NCI-H345 treated with DMSO at 0.1 percent for 48 hours (cell line): ENCODE data around the gene NELFB.

Experiments used
- DNase-seq: peaks from one replicate; lab custom pipeline; 2025; ENCODE audit not compliant: unreplicated experiment; lab: John Stamatoyannopoulos, UW

Gene NELFB

GRCh38 chr9:137280474-137281344 is 25.6 kb downstream of the NELFB start:
- no peak for DNase-seq

GRCh38 chr9:137281345-137282116 is 26.4 kb downstream of the NELFB start:
- no peak for DNase-seq

GRCh38 chr9:137286975-137287383 is 31.9 kb downstream of the NELFB start:
- peak; percentile 33 for DNase-seq

GRCh38 chr9:137293094-137293481 is 38.0 kb downstream of the NELFB start:
- DNase-seq: no peak

- DNase-seq: no peak
Observed at GRCh38 chr9:137293482-137294090, 38.5 kb downstream of the NELFB start.

GRCh38 chr9:137294091-137294680 is 39.1 kb downstream of the NELFB start:
- no peak for DNase-seq

GRCh38 chr9:137294681-137295237 is 39.6 kb downstream of the NELFB start:
- DNase-seq: no peak

- no peak for DNase-seq
Observed at GRCh38 chr9:137295238-137295811, 40.2 kb downstream of the NELFB start.

GRCh38 chr9:137295849-137296669 is 40.9 kb downstream of the NELFB start:
- no peak for DNase-seq

GRCh38 chr9:137296670-137297664 is 41.8 kb downstream of the NELFB start:
- DNase-seq: no peak

GRCh38 chr9:137297966-137298365 is 42.8 kb downstream of the NELFB start:
- DNase-seq: no peak

- DNase-seq: no peak
Observed at GRCh38 chr9:137298401-137299202, 43.5 kb downstream of the NELFB start.

GRCh38 chr9:137299203-137299565 is 44.1 kb downstream of the NELFB start:
- DNase-seq: no peak

- no peak for DNase-seq
Observed at GRCh38 chr9:137299938-137300337, 44.8 kb downstream of the NELFB start.

- no peak for DNase-seq
Observed at GRCh38 chr9:137300567-137301080, 45.5 kb downstream of the NELFB start.

- DNase-seq: no peak
Observed at GRCh38 chr9:137301081-137301947, 46.2 kb downstream of the NELFB start.

GRCh38 chr9:137302118-137302448 is 47.0 kb downstream of the NELFB start, which contains the start of gene NRARP:
TSS of gene NRARP (minus strand) at chr9:137302271. CDS start at chr9:137301928, 343 bp downstream.
- DNase-seq: peak; percentile 40
